Smooth muscle cell (in vitro differentiated cells): Measurements from ENCODE around the gene ASPDH. TPM values are rescaled to one million over a fixed set of nuclear protein-coding genes. Genes with fewer than 3 reads are reported as not detected.

Experiments used
- DNase-seq: peaks from one replicate; lab custom pipeline; 2025; ENCODE audit not compliant: unreplicated experiment; lab: John Stamatoyannopoulos, UW
- H2AFZ ChIP-seq: fragments of 200-600 bp; sonication (generic); 2 replicates; pipeline ENCODE4 v1.6.0; 2016; ENCODE audit warnings: antibody characterized with exemption, low read depth, mild to moderate bottlenecking
- H3F3A ChIP-seq: fragments of 200-600 bp; sonication (generic); 2 replicates; pipeline ENCODE4 v1.6.0; 2017; ENCODE audit warnings: antibody characterized with exemption, low read depth
- H3K27ac ChIP-seq: fragments of 200-600 bp; sonication (generic); 2 replicates; pipeline ENCODE4 v1.5.1; 2016; ENCODE audit warnings: low read depth, mild to moderate bottlenecking
- H3K27me3 ChIP-seq: fragments of 200-600 bp; sonication (generic); 2 replicates; pipeline ENCODE4 v1.6.1; 2016; ENCODE audit warnings: low read depth, mild to moderate bottlenecking
- H3K36me3 ChIP-seq: fragments of 200-600 bp; sonication (generic); 2 replicates; pipeline ENCODE4 v1.5.1; 2016; ENCODE audit warnings: low read depth
- H3K4me1 ChIP-seq: fragments of 200-600 bp; sonication (generic); 2 replicates; pipeline ENCODE4 v1.5.1; 2016; ENCODE audit warnings: low read depth
- H3K4me2 ChIP-seq: fragments of 200-600 bp; sonication (generic); 2 replicates; pipeline ENCODE4 v1.6.0; 2016; ENCODE audit warnings: mild to moderate bottlenecking
- H3K4me3 ChIP-seq: fragments of 200-600 bp; sonication (generic); 2 replicates; pipeline ENCODE4 v1.5.1; 2016; ENCODE audit warnings: mild to moderate bottlenecking
- H3K79me2 ChIP-seq: fragments of 200-600 bp; sonication (generic); 2 replicates; pipeline ENCODE4 v1.6.0; 2016; ENCODE audit warnings: low read depth, mild to moderate bottlenecking
- H3K9ac ChIP-seq: fragments of 200-600 bp; sonication (generic); 2 replicates; pipeline ENCODE4 v1.6.0; 2016; ENCODE audit warnings: low read depth
- H3K9me3 ChIP-seq: fragments of 200-600 bp; sonication (generic); replicated peaks from 2 replicates; pipeline ENCODE4 v1.5.1; 2016; ENCODE audit warnings: low read depth
- H4K20me1 ChIP-seq: fragments of 200-600 bp; sonication (generic); 2 replicates; pipeline ENCODE4 v1.6.0; 2016; ENCODE audit warnings: low read depth
- CTCF ChIP-seq: fragments of 200-600 bp; sonication (generic); IDR thresholded peaks from 2 replicates; pipeline ENCODE4 v1.5.1; 2017; ENCODE audit warnings: borderline replicate concordance, mild to moderate bottlenecking, antibody characterized with exemption; ENCODE audit not compliant: insufficient read depth, poor library complexity, severe bottlenecking
- WGBS: methylation state at CpG from one replicate; pipeline ENCODE4 v1.1.7; 2016; ENCODE audit warnings: low lambda C conversion rate; 5-methylcytosine and 5-hydroxymethylcytosine counted together
- polyA plus RNA-seq: library from polyadenylated mRNA; unstranded; fragments of >200 nt; fragmentation: Nextera tagmentation; extraction: Ambion mirVana; gene quantifications from 2 replicates; pipeline ENCODE4 v1.2.1, GENCODE V29; 2016
- total RNA-seq: library from RNA; depleted of rRNA; stranded (reverse); fragments of >200 nt; gene quantifications from 2 replicates; pipeline ENCODE4 v1.2.3, GENCODE V29; 2014

ASPDH gene
- total and polyA plus RNA-seq, 2 experiments from 2014 or later: not detected

GRCh38 chr19:50516964-50517703, 3.4 kb upstream of the ASPDH start:
- no peak for TF ChIP-seq CTCF
- no peak overlapping the region for H3K27ac ChIP-seq
- H2AFZ ChIP-seq: no peak overlapping the region
- H3K36me3 ChIP-seq: no peaks in the 10 kb centered on the region
- no peaks in the 10 kb centered on the region for H3K27me3 ChIP-seq
- no peaks in the 10 kb centered on the region for H3K9me3 ChIP-seq
- no peak for DNase-seq
- 84% methylated on average over 18 of the region's 53 CpGs for WGBS
- H3K4me3 ChIP-seq: no peak overlapping the region
- no peaks in the 10 kb centered on the region for H3K79me2 ChIP-seq
- no peak overlapping the region for H3K4me2 ChIP-seq
- H3K4me1 ChIP-seq: no peaks in the 10 kb centered on the region
- no peaks in the 10 kb centered on the region for H4K20me1 ChIP-seq
- H3K9ac ChIP-seq: no peak overlapping the region
- no peaks in the 10 kb centered on the region for H3F3A ChIP-seq

- Histone ChIP-seq H3K9me3 (no peaks in the 10 kb centered on the region), H4K20me1 (no peaks in the 10 kb centered on the region), H3K4me3 (no peak overlapping the region), H3K4me2 (no peak overlapping the region), H3K4me1 (no peaks in the 10 kb centered on the region), H3F3A (no peaks in the 10 kb centered on the region), H2AFZ (no peak overlapping the region), H3K79me2 (no peaks in the 10 kb centered on the region), H3K36me3 (no peaks in the 10 kb centered on the region), H3K9ac (no peak overlapping the region), H3K27ac (no peak overlapping the region), H3K27me3 (no peaks in the 10 kb centered on the region)
- no peak for TF ChIP-seq CTCF
- no peak for DNase-seq
- 73% methylated on average over 10 of the region's 12 CpGs for WGBS
Measured at GRCh38 chr19:50516456-50516855, 2.7 kb upstream of the ASPDH start.

- WGBS: 75% methylated on average over 4 of the region's 11 CpGs
- Histone ChIP-seq H3K9me3 (no peaks in the 10 kb centered on the region), H4K20me1 (no peaks in the 10 kb centered on the region), H3K27me3 (no peaks in the 10 kb centered on the region), H3K4me2 (no peak overlapping the region), H3K79me2 (no peaks in the 10 kb centered on the region), H3F3A (no peaks in the 10 kb centered on the region), H3K36me3 (no peaks in the 10 kb centered on the region), H3K27ac (no peak overlapping the region), H3K4me3 (no peak overlapping the region), H2AFZ (no peak overlapping the region), H3K4me1 (peaks cover 2% of the 10 kb centered on the region), H3K9ac (no peak overlapping the region)
- DNase-seq: no peak
- no peak for TF ChIP-seq CTCF
Measured at GRCh38 chr19:50515168-50515561, 1.5 kb upstream of the ASPDH start.
